ENCODE results near the gene DAP3. TPM values are rescaled to one million over a fixed set of nuclear protein-coding genes. Genes with fewer than 3 reads are reported as not detected.
"Not testable (repeated sequence)": the region's sequence is repeated elsewhere in the genome, so short reads cannot be mapped to it uniquely, and the experiment has no call there.

DAP3 gene
- total RNA-seq, 1 experiment from 2014 or later = 53.2 TPM

DNA sequence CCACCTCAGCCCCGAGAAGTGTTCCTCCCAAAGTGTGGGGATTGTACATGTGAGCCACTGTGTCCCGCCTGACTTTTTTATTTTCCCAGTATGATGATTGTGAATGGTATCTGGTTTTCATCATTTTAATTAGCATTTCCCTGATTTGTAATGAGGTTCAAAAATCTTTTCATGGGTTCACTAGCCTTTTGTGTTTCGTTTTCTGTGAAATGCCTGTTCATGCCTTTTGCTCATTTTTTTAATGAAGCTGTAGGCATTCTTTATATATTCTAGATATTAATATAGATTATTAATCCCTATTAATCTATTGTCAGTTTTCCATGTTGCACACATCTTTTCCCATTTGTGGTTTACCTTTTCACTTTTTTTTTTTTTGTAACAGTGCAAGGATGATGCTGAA, 20.5 kb downstream of the DAP3 start:
- no peak for DNase-seq (ENCODE audit: low read depth)
- in situ Hi-C loops (cut with HindIII; ENCODE audit: low pct_unique_long_range_greater_than_20kb, low sequenced_read_pairs) = no loop called here

DNA sequence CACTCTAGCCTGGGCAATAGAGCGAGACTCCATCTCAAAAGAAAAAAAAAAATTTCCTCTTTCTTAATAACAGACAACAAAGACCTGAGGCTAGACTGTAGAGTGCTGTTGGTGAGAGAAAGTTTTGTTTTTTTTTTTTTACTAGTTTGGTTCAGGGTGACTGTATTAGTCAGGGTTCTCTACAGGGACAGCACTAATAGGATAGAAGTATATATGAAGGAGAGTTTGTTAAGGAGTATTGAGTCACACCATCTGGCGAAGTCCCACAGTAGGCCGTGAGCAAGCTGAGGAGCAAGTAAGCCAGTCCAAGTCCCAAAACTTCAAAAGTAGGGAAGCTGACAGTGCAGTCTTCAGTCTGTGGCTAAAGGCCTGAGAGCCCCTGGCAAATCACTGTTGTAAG, 22.6 kb downstream of the DAP3 start:
- DNase-seq (ENCODE audit: low read depth); in situ Hi-C loops (cut with HindIII; ENCODE audit: low pct_unique_long_range_greater_than_20kb, low sequenced_read_pairs): not testable (repeated sequence)

DNA sequence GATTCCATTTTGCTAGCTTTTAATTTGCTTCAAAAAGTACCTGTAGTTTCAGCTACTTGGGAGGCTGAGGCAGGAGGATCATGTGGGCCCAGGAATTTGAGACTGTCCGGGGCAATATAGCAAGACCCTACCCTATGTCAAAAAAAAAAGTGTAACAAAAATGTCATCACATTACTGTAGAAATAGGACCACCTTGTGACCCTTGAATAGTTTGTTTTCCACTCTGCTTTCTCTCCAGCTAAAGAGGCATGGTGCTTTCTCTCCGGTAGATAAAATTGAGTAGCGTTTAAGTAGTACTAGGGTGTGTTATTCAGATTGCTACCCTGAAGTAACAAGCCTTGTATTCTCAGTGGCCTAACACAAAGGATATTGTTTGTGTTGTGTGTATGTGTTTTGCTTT, 23.7 kb downstream of the DAP3 start:
- DNase-seq (ENCODE audit: low read depth); in situ Hi-C loops (cut with HindIII; ENCODE audit: low pct_unique_long_range_greater_than_20kb, low sequenced_read_pairs): not testable (repeated sequence)

DNA sequence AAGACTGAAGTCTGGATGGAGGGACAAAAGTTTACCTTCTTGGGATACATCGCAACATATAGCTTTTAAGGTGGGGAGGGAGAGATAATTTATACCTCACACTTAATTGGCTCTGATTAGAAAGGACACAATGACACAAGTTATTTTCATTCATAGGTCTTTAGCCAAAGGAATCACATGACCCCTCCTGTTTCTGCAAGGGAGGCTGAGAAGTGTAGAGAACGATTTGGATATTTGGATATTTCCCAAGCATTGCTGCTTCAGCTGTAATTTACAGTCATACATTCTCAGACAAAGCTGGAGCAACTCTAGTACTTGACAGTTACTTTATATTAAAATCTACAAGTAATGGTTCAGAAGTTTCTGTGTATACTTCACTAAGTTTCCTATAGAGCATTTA, 24.2 kb downstream of the DAP3 start:
- DNase-seq (ENCODE audit: low read depth) = no peak
- in situ Hi-C loops (cut with HindIII; ENCODE audit: low pct_unique_long_range_greater_than_20kb, low sequenced_read_pairs) = no loop called here

DNA sequence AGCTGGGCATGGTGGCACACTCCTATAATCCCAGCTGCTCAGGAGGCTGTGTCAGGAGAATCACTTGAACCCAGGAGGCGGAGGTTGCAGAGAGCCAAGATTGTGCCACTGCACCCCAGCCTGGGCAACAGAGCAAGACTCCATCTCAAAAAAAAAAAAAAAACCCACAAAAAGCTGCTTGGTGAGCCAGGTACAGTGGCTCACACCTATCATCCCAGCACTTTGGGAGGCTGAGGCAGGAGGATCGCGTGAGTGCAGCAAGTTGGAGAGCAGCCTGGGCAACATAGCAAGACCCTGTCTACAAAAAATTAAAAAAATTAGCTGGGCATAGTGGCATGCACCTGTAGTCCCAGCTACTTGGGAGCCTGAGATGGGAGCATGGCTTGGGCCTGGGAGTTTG, 26.2 kb downstream of the DAP3 start:
- DNase-seq (ENCODE audit: low read depth); in situ Hi-C loops (cut with HindIII; ENCODE audit: low pct_unique_long_range_greater_than_20kb, low sequenced_read_pairs): not testable (repeated sequence)

DNA sequence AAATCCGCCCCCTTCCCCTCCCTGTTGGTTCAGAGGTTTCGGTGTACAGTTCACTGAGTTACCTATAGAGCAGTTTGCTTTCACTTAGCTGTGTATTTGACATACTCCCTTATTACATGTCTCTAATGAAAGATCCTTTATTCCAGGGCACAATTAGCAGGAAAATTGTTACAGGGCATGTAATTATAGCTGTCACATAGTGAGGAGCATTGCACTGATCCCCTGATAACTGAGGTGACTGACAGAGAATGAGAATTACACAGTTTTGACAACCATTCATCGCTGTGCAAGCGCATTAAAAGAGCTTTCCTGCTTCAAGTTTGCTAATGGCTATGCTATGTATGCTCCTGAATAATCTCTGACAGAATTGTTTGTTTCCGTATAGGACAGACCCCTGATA, 26.9 kb downstream of the DAP3 start:
- DNase-seq (ENCODE audit: low read depth) = no peak
- in situ Hi-C loops (cut with HindIII; ENCODE audit: low pct_unique_long_range_greater_than_20kb, low sequenced_read_pairs) = no loop called here

DNA sequence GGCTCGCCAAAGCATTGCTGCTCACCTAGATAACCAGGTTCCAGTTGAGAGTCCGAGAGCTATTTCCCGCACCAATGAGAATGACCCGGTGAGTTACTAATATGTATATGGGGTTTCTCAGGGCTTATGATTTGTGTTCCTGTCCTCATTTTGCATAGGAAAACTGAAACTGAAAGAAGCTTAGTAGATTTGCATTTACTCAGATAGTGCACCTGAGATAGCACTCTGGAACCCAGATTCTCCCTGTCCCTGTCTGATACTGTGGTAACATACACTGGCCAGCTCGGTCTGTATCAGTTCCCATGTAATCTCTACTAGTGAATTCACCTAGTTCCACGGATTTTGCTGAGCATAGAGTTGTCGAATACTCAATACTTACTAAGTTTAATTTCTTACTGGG, 28.1 kb downstream of the DAP3 start:
- DNase-seq (ENCODE audit: low read depth) = no peak
- in situ Hi-C loops (cut with HindIII; ENCODE audit: low pct_unique_long_range_greater_than_20kb, low sequenced_read_pairs) = no loop called here

DNA sequence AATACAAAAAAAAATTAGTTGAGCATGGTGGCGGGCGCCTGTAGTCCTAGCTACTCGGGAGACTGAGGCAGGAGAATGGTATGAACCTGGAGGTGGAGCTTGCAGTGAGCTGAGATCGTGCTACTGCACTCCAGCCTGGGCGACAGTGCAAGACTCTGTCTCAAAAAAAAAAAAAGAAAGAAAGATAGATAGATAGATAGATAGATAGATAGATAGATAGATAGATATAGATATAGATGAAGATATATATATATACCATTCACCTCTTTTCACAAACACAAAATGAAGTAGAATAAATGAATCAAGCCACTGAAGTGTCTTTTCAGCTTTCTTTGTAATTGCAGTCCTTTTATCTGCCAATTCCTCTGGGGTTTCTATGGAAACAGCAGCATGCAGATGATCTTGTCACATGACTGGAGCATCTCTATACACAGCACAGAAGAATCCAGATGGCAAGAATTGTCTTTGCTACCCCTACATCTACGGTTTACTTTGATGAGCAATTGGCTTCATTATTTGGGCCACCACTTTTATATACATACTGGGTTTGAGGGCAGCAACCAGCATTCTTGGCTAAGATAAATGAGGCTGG, 29.7 kb downstream of the DAP3 start:
- DNase-seq (ENCODE audit: low read depth); in situ Hi-C loops (cut with HindIII; ENCODE audit: low pct_unique_long_range_greater_than_20kb, low sequenced_read_pairs): not testable (repeated sequence)

DNA sequence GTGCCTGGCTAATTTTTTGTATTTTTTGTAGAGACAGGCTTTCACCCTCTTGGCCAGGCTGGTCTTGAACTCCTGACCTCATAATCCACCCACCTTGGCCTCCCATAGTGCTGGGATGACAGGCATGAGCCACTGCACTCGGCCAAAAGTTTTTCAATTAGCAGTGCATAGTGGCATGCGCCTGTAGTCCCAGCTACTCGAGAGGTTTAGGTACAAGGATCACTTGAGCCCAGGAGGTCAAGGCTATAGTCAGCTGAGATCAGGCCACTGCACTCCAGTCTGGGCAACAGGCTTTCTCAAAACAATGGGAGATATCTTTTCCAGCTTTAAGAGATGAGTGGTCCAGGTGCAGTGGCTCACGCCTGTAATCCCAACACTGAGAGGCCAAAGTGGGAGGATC, 30.8 kb downstream of the DAP3 start:
- in situ Hi-C loops (cut with HindIII; ENCODE audit: low pct_unique_long_range_greater_than_20kb, low sequenced_read_pairs) = no loop called here

DNA sequence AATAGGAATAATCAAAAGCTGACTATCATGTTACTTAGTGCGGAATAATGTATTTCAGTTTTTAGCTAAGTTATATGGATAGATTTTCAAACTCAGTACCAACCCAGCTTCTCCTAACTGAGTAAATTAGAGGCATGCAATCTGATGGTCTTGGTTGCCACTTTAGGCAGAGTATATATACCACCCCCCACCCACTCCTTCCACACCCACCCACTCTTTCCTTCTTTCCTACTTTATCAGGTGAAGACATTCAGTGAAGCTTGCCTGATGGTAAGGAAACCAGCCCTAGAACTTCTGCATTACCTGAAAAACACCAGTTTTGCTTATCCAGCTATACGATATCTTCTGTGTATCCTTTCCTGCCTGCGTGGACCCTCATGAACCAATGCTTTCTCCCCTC, 36.3 kb downstream of the DAP3 start:
- in situ Hi-C loops (cut with HindIII; ENCODE audit: low pct_unique_long_range_greater_than_20kb, low sequenced_read_pairs) = no loop called here
- DNase-seq (ENCODE audit: low read depth) = no peak

More for the DNA sequence above, 30.8 kb downstream of the DAP3 start:
- no peak for DNase-seq (ENCODE audit: low read depth)

DNA sequence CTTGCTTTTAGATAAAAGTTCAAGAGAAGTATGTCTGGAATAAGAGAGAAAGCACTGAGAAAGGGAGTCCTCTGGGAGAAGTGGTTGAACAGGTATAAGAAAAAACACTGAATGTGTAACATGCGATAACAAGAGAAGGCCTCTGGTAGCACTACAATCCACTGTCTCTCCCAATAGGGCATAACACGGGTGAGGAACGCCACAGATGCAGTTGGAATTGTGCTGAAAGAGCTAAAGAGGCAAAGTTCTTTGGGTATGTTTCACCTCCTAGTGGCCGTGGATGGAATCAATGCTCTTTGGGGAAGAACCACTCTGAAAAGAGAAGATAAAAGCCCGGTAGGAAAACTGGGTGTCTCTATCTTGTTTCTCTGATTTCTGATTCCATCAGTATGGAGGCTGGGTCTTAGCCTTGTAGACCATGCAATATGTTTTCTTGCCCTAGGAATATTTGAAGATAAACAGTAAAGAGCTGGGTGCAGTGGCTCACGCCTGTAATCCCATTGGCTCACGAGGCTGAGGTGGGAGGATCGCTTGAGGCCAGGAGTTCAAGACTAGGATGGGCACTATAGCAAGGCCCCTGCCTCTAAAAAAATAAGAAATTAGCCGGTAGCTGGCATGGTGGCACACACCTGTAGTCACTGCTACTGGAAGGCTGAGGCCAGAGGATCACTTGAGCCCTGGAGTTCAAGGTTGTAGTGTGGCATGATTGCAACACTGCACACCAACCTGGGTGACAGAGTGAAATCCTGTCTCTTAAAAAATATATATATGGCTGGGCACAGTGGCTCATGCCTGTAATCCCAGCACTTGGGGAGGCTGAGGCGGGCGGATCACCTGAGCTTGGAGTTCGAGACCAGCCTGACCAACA, 40.4 kb downstream of the DAP3 start:
- in situ Hi-C loops (cut with HindIII; ENCODE audit: low pct_unique_long_range_greater_than_20kb, low sequenced_read_pairs) = no loop called here
- peak; percentile 28 for DNase-seq (ENCODE audit: low read depth)

DNA sequence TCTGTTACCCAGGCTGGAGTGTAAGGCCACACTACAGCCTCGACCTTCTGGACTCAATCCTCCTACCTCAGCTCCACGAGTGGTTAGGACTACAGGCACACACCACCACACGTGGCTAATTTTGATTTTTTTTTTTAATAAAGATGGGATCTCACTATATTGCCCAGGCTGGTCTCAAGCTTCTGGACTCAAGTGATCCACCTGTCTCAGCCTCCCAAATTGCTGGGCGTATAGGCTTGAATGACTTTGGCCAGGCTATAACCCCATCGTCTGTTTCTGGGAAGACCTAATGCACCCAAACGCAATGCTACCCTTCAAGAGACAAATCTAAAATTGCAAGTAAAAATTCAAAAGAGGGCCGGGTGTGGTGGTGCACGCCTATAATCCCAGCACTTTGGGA, 52.1 kb downstream of the DAP3 start:
- no peak for DNase-seq (ENCODE audit: low read depth)
- in situ Hi-C loops (cut with HindIII; ENCODE audit: low pct_unique_long_range_greater_than_20kb, low sequenced_read_pairs) = no loop called here

DNA sequence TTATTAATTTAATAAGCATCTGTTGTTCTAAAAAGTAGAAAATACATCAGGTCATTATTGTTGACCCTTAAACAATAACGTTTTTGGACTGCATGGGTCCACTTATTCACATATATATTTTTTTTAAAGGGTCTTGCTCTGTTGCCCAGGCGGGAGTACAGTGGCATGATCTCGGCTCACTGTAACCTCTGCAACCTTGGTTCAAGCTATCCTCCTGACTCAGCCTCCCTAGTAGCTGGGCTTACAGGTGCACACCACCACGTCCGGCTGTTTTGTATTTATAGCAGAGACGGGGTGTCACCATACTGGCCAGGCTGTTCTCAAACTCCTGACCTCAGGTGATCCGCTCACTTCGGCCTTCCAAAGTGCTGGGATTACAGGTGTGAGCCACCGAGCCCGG, 53.0 kb downstream of the DAP3 start:
- in situ Hi-C loops (cut with HindIII; ENCODE audit: low pct_unique_long_range_greater_than_20kb, low sequenced_read_pairs) = no loop called here
- DNase-seq (ENCODE audit: low read depth) = no peak

DNA sequence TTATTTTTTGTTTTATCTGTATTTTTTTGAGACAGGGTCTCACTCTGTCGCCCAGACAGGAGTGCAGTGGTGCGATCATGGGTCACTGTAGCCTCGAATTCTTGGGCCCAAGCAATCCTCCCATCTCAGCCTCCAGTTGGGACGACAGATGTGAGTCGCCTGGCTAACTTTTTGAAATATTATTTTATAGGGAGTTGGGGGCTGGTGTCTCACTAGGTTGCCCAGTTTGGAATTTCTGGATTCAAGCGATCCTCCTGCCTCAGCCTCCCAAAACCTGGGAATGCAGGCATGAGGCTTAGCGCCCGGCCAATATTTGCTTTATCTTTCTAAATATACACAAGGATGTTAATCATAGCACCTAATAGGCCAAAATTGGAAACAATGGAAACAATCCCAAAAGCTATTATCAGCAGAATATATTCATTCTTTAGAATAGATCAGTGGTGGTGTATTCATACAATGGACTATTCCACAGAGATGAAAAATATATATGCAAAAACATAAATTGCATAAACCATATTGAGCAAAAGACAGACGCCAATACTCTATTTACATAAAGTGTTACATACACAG, 55.9 kb downstream of the DAP3 start:
- no peak for DNase-seq (ENCODE audit: low read depth)

DNA sequence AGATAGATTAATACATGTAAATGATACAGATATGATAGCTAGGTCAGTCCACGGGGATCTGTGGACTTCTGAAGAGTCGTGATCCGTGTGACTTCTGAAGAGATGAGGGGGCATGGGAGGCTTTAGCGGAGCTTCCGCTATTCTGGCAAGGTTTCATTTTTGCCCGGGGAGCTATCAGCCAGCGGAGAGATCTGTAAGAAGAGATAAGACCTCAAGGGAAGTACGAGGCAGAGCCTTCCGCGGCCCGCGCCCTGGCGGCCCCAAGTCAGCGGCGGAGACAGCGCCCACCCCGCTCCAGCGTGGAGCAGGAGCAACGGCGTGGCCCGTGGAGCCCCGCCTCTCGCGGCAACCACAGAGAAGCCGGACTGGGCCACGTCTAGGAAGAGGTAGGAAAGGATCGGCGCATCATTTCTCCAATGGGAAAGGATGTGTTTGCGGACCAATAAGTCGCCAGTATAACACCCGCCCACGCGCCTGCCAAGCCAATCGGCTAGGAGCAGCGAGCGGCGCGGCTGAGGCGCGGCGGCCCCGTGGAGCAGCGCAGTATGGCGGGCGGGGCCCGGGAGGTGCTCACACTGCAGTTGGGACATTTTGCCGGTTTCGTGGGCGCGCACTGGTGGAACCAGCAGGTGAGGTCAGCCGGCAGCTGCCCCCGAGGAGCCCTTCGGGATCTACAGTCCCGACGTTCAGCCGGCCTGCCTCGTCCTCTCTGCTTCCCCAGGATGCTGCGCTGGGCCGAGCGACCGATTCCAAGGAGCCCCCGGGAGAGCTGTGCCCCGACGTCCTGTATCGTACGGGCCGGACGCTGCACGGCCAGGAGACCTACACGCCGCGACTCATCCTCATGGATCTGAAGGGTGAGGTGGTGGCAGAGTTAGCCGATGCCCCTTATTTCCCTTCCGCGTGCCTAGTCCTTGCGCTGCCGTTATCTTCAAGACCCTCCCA, 56.7 kb downstream of the DAP3 start:
- in situ Hi-C loops (cut with HindIII; ENCODE audit: low pct_unique_long_range_greater_than_20kb, low sequenced_read_pairs) = not testable (repeated sequence)
- peak; percentile 96 for DNase-seq (ENCODE audit: low read depth)

More for the DNA sequence above, 55.9 kb downstream of the DAP3 start:
- in situ Hi-C loops (cut with HindIII; ENCODE audit: low pct_unique_long_range_greater_than_20kb, low sequenced_read_pairs) = no loop called here

DNA sequence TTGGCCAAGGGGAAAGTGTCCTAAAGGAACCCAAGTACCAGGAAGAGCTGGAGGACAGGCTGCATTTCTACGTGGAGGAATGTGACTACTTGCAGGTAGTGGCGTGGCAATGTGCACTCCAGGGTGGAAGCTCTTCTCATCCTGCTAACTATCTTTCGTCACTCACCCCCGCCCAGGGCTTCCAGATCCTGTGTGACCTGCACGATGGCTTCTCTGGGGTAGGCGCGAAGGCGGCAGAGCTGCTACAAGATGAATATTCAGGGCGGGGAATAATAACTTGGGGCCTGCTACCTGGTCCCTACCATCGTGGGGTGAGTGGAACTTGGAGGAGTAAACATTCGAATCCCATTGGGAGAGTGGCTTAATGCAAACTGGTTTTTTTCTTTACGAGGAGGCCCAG, 58.7 kb downstream of the DAP3 start:
- in situ Hi-C loops (cut with HindIII; ENCODE audit: low pct_unique_long_range_greater_than_20kb, low sequenced_read_pairs); DNase-seq (ENCODE audit: low read depth): not testable (repeated sequence)

DNA sequence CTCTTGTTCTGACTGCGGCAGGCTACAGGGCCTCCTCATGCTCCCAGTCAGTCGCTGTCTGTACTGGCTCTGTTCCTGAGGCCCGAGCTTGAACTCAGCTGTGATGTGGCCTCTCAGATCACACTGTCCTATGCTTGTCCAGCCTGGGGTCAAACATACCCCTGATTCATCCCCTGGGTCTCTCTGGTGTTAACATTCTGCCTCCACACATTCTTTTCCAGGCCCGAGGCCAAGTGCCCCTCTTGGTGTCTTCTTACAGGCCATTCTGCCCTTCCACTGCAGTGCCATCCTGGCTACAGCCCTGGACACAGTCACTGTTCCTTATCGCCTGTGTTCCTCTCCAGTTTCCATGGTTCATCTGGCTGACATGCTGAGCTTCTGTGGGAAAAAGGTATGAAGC, 59.2 kb downstream of the DAP3 start:
- in situ Hi-C loops (cut with HindIII; ENCODE audit: low pct_unique_long_range_greater_than_20kb, low sequenced_read_pairs); DNase-seq (ENCODE audit: low read depth): not testable (repeated sequence)

DNA sequence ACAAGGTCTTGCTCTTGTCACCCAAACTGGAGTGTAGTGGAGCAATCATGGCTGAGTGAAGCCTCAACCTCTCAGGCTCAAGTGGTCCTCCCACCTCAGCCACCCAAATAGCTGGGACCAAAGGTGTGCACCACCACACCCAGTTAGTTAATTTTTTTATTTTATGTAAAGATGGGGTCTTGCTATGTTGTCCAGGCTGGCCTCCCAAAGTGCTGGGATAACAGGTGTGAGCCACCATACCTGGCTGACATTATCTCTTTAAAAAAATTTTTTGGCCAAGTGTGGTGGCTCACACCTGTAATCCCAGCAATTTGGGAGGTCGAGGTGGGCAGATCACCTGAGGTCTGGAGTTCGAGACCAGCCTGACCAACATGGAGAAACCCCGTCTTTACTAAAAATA, 70.1 kb downstream of the DAP3 start:
- DNase-seq (ENCODE audit: low read depth); in situ Hi-C loops (cut with HindIII; ENCODE audit: low pct_unique_long_range_greater_than_20kb, low sequenced_read_pairs): not testable (repeated sequence)
